Neural cell (in vitro differentiated cells): ENCODE data around the gene OTUD5. TPM values are rescaled to one million over a fixed set of nuclear protein-coding genes. Genes with fewer than 3 reads are reported as not detected.

Experiments
- H2AFZ ChIP-seq: fragments of 200-600, 300-800 bp; sonication (generic), shearing (Covaris generic); 2 replicates; pipeline ENCODE4 v1.6.0; 2014; ENCODE audit warnings: low read depth, mild to moderate bottlenecking, antibody characterized with exemption, low read length, moderate library complexity
- H3F3A ChIP-seq: fragments of 200-600 bp; shearing (Covaris generic); 2 replicates; pipeline ENCODE4 v1.6.1; 2016; ENCODE audit warnings: mild to moderate bottlenecking, moderate library complexity, mixed read lengths, antibody characterized with exemption, low read length; ENCODE audit not compliant: insufficient read depth, poor library complexity, severe bottlenecking
- H3K27ac ChIP-seq: fragments of 200-600, 300-800 bp; sonication (generic), shearing (Covaris generic); 2 replicates; pipeline ENCODE4 v1.5.1; 2014; ENCODE audit warnings: mild to moderate bottlenecking, low read length, moderate library complexity
- H3K27me3 ChIP-seq: fragments of 300-800, 200-600 bp; sonication (generic), shearing (Covaris generic); 2 replicates; pipeline ENCODE4 v1.6.0; 2014; ENCODE audit warnings: mild to moderate bottlenecking, low read depth, low read length, moderate library complexity; ENCODE audit not compliant: insufficient read depth
- H3K36me3 ChIP-seq: fragments of 300-800, 200-600 bp; sonication (generic), shearing (Covaris generic); 2 replicates; pipeline ENCODE4 v1.5.1; 2014; ENCODE audit warnings: mild to moderate bottlenecking, antibody characterized with exemption, low read length, moderate library complexity; ENCODE audit not compliant: insufficient read depth
- H3K4me2 ChIP-seq: fragments of 300-800, 200-600 bp; sonication (generic), shearing (Covaris generic); 2 replicates; pipeline ENCODE4 v1.6.0; 2014; ENCODE audit warnings: mild to moderate bottlenecking, low read length
- H3K4me3 ChIP-seq: fragments of 300-800, 200-600 bp; sonication (generic), shearing (Covaris generic); 2 replicates; pipeline ENCODE4 v1.5.1; 2014; ENCODE audit warnings: mild to moderate bottlenecking, low read length, moderate library complexity
- H3K79me2 ChIP-seq: fragments of 200-600 bp; shearing (Covaris generic); replicated peaks from 2 replicates; pipeline ENCODE4 v1.6.0; 2014; ENCODE audit warnings: mild to moderate bottlenecking, low read length, moderate library complexity; ENCODE audit not compliant: insufficient read depth
- H3K9ac ChIP-seq: fragments of 300-800, 200-600 bp; sonication (generic), shearing (Covaris generic); 2 replicates; pipeline ENCODE4 v1.6.1; 2016; ENCODE audit warnings: mild to moderate bottlenecking, low read length, mixed read lengths
- H3K9me2 ChIP-seq: fragments of 200-600 bp; shearing (Covaris generic); 2 replicates; pipeline ENCODE4 v1.6.1; 2016; ENCODE audit warnings: mild to moderate bottlenecking, low read length, mixed read lengths; ENCODE audit not compliant: insufficient read depth
- H3K9me3 ChIP-seq: fragments of 200-600, 300-800 bp; sonication (generic), shearing (Covaris generic); 2 replicates; pipeline ENCODE4 v1.6.1; 2016; ENCODE audit warnings: mild to moderate bottlenecking, mixed run types, low read length, moderate library complexity, mixed read lengths
- H4K20me1 ChIP-seq: fragments of 200-600 bp; shearing (Covaris generic); 2 replicates; pipeline ENCODE4 v1.6.1; 2016; ENCODE audit warnings: mild to moderate bottlenecking, mixed run types; ENCODE audit not compliant: insufficient read depth
- CTCF ChIP-seq: fragments of 450-650 bp; IDR thresholded peaks from 2 replicates; pipeline ENCODE4 v1.5.1; 2014; ENCODE audit warnings: antibody characterized with exemption, mild to moderate bottlenecking, moderate library complexity; ENCODE audit not compliant: poor library complexity, severe bottlenecking
- EP300 ChIP-seq: fragments of 450-650 bp; conservative IDR thresholded peaks from 2 replicates; pipeline ENCODE4 v1.6.1; 2014; ENCODE audit warnings: antibody characterized with exemption, mild to moderate bottlenecking, moderate library complexity; ENCODE audit not compliant: poor library complexity, severe bottlenecking
- EZH2 ChIP-seq: fragments of 200-600, 300-800 bp; shearing (Covaris generic), sonication (generic); IDR thresholded peaks from 2 replicates; pipeline ENCODE4 v1.6.1; 2014; ENCODE audit warnings: antibody characterized with exemption, low read length, borderline replicate concordance, mild to moderate bottlenecking; ENCODE audit not compliant: insufficient read depth, poor library complexity, severe bottlenecking
- MXI1 ChIP-seq: fragments of 450-650 bp; conservative IDR thresholded peaks from 2 replicates; pipeline ENCODE4 v1.6.1; 2014; ENCODE audit warnings: antibody characterized with exemption, mild to moderate bottlenecking; ENCODE audit not compliant: poor library complexity, severe bottlenecking
- POLR2AphosphoS5 ChIP-seq: IDR thresholded peaks from 2 replicates; pipeline ENCODE4 v1.6.1; 2012
- RAD21 ChIP-seq: fragments of 450-650 bp; conservative IDR thresholded peaks from 2 replicates; pipeline ENCODE4 v1.6.1; 2014; ENCODE audit warnings: antibody characterized with exemption, mild to moderate bottlenecking, moderate library complexity
- REST ChIP-seq: IDR thresholded peaks from 2 replicates; pipeline ENCODE4 v1.6.1; 2012; ENCODE audit warnings: borderline replicate concordance
- SMC3 ChIP-seq: fragments of 450-650 bp; conservative IDR thresholded peaks from 2 replicates; pipeline ENCODE4 v1.6.1; 2014; ENCODE audit warnings: antibody characterized with exemption, mild to moderate bottlenecking, moderate library complexity; ENCODE audit not compliant: poor library complexity
- TAF1 ChIP-seq: IDR thresholded peaks from 2 replicates; pipeline ENCODE4 v1.6.1; 2012; ENCODE audit warnings: low read depth
- polyA plus RNA-seq: library from polyadenylated mRNA; depleted of rRNA; stranded (reverse); fragments of >200 nt; gene quantifications from 2 replicates; pipeline ENCODE4 v1.2.3, GENCODE V29; 2014

OTUD5 gene
- polyA plus RNA-seq, 1 donor from 2014 or later, result 34.3 TPM

- no peaks in the 10 kb centered on the region for H3K9me2 ChIP-seq
- no peak overlapping the region for H3K27ac ChIP-seq
- no peak overlapping the region for H3K4me3 ChIP-seq
- H3K9ac ChIP-seq, result no peak overlapping the region
- no peaks in the 10 kb centered on the region for H3F3A ChIP-seq
- H3K4me2 ChIP-seq, result no peak overlapping the region
- no peaks in the 10 kb centered on the region for H4K20me1 ChIP-seq
- no peaks in the 10 kb centered on the region for H3K9me3 ChIP-seq
- TF ChIP-seq EZH2 (no peak), POLR2AphosphoS5 (no peak), SMC3 (no peak), RAD21 (no peak), EP300 (no peak), REST (no peak), CTCF (no peak), MXI1 (no peak), TAF1 (no peak)
- no peaks in the 10 kb centered on the region for H3K36me3 ChIP-seq
- no peak overlapping the region for H2AFZ ChIP-seq
- peaks cover 9% of the 10 kb centered on the region for H3K79me2 ChIP-seq
- no peaks in the 10 kb centered on the region for H3K27me3 ChIP-seq
Measured at GRCh38 chrX:48913605-48914366, 43.6 kb downstream of the OTUD5 start.

- peak within 1 kb of the TSS; percentile 91 for H3K27ac ChIP-seq
- TF ChIP-seq POLR2AphosphoS5 (peak; percentile 78), EP300 (peak; percentile 27), MXI1 (peak; percentile 85), CTCF (no peak), SMC3 (no peak)
- peak within 1 kb of the TSS; percentile 78 for H3K9ac ChIP-seq
- H3K4me2 ChIP-seq, result peak within 1 kb of the TSS; percentile 39
- no peaks in the 10 kb centered on the region for H3F3A ChIP-seq
- peak within 1 kb of the TSS; percentile 14 for H2AFZ ChIP-seq
- H3K9me2 ChIP-seq, result no peaks in the 10 kb centered on the region
- peaks cover 9% of the 10 kb centered on the region for H3K79me2 ChIP-seq
- no peaks in the 10 kb centered on the region for H4K20me1 ChIP-seq
- H3K9me3 ChIP-seq, result no peaks in the 10 kb centered on the region
- no peaks in the 10 kb centered on the region for H3K36me3 ChIP-seq
- H3K4me3 ChIP-seq, result peak within 1 kb of the TSS; percentile 83
- no peaks in the 10 kb centered on the region for H3K27me3 ChIP-seq
Measured at GRCh38 chrX:48911412-48912182, 45.8 kb downstream of the OTUD5 start, which contains the start of gene SLC35A2. SLC35A2 (minus strand) TSS chrX:48911646; CDS start chrX:48911636, 10 bp downstream.
